Prostate gland (tissue), 2 donors: ENCODE results near the gene ADCY3.

Experiments used
- POLR2A ChIP-seq: fragments of 450-650 bp; IDR thresholded peaks from one replicate; pipeline ENCODE4 v1.6.1; 2016; ENCODE audit warnings: antibody characterized with exemption, mild to moderate bottlenecking
- POLR2AphosphoS5 ChIP-seq: sonication (generic); formaldehyde crosslinking; IDR thresholded peaks from one replicate; pipeline ENCODE4 v1.6.1; 2017; ENCODE audit warnings: antibody characterized with exemption
- TF ChIP-seq, protein P1 (sequence below), 4 experiments: fragments of 200-600 bp in 2 of 4; fragments of 450-650 bp in 2 of 4; sonication (generic) in 2 of 4; IDR thresholded peaks; 1 replicate in 3 of 4; 2 replicates in 1 of 4; pipeline ENCODE4 v1.5.1; 2016 to 2019; ENCODE audit warnings: antibody characterized with exemption in 4 of 4, mild to moderate bottlenecking in 2 of 4, moderate library complexity in 2 of 4

DNA sequence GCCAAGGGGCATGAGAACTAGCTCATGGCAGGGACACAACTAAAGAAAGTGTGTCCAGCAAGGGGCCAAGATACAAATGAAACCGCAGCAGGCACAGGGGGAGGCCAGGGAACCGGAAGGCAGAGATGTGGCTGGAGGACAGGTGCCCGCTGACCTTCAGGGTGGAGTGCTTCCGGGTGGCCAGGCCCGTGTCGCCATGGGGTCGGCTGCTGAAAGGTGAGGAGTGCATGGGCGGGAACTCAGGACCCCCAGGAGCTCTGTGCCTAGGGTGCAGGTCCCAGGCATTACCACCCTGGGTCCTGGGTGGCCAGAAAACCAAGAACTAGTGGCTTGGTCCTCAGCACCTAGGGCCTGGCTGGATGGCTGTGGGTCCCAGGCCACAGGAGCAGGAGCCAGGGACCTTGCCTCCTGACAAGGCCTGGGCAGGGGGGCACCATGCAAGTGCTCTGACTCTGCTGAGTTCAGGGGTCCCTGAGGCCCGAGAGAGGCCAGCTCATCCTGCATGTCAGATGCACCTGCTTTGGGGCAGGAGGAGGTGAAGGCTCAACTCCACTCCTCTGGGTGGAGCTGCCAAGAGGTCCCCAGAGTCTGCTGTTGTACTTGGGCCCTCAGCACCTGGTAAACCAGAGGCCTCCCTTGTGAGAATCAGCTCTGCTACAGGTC lies 75.9 kb downstream of the ADCY3 start:
- TF ChIP-seq, protein P1, sequence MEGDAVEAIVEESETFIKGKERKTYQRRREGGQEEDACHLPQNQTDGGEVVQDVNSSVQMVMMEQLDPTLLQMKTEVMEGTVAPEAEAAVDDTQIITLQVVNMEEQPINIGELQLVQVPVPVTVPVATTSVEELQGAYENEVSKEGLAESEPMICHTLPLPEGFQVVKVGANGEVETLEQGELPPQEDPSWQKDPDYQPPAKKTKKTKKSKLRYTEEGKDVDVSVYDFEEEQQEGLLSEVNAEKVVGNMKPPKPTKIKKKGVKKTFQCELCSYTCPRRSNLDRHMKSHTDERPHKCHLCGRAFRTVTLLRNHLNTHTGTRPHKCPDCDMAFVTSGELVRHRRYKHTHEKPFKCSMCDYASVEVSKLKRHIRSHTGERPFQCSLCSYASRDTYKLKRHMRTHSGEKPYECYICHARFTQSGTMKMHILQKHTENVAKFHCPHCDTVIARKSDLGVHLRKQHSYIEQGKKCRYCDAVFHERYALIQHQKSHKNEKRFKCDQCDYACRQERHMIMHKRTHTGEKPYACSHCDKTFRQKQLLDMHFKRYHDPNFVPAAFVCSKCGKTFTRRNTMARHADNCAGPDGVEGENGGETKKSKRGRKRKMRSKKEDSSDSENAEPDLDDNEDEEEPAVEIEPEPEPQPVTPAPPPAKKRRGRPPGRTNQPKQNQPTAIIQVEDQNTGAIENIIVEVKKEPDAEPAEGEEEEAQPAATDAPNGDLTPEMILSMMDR (IDR thresholded peaks at IDR 0.05): no peak
- TF ChIP-seq POLR2A (no peak), POLR2AphosphoS5 (no peak)
